ENCODE data around the gene PORCN. TPM values are rescaled to one million over a fixed set of nuclear protein-coding genes. Genes with fewer than 3 reads are reported as not detected.

Gene PORCN
- total and polyA plus RNA-seq, 4 experiments from 2014 or later: 10.6 to 15.4 (median 14.5) TPM

- POLR2A ChIA-PET (ENCODE audit: partially characterized antibody): no interaction called here
- DNase-seq: no peak
Measured at GRCh38 chrX:48569958-48570357, 61.2 kb downstream of the PORCN start.

More at GRCh38 chrX:48569958-48570357, 61.2 kb downstream of the PORCN start:
- no peaks in the 10 kb centered on the region for H3K27me3 Mint-ChIP-seq
- Histone ChIP-seq H3K27me3 (ENCODE audit: insufficient read depth, low read length) (no peaks in the 10 kb centered on the region), H3K4me1 (ENCODE audit: insufficient read depth, low read length) (peaks cover 1% of the 10 kb centered on the region), H3K27ac (ENCODE audit: low read depth, low read length) (no peak overlapping the region), H3K36me3 (ENCODE audit: insufficient read depth, low read length) (no peaks in the 10 kb centered on the region), H3K9me3 (ENCODE audit: control insufficient read depth in 1 of 2, low read length in 2 of 2) (no peaks in the 10 kb centered on the region), H3K4me3 (ENCODE audit: low read length in 2 of 2) (no peak overlapping the region)
- no peak overlapping the region for H3K27ac Mint-ChIP-seq
- CTCF ChIA-PET (ENCODE audit: partially characterized antibody): no interaction called here
- intact Hi-C loops (cut with micrococcal nuclease): no loop called here
- peaks cover 0 to 1% (median 0%) of the 10 kb centered on the region in 8 donors for H3K9me3 Mint-ChIP-seq
- peaks cover 0 to 10% of the 10 kb centered on the region in 2 donors for H3K36me3 Mint-ChIP-seq
- H3K4me3 Mint-ChIP-seq: no peak overlapping the region
- peaks cover 3 to 14% (median 7%) of the 10 kb centered on the region in 4 donors for H3K4me1 Mint-ChIP-seq

Other genes with a start within 250 kb of the PORCN start
- not detected for gene SSX3, start 152.3 kb upstream of the PORCN start, total RNA-seq
- gene SSX3, start 152.3 kb upstream of the PORCN start, polyA plus RNA-seq: not detected
- gene SSX4, start 125.5 kb upstream of the PORCN start, total RNA-seq: not detected
- not detected for gene SSX4, start 125.5 kb upstream of the PORCN start, polyA plus RNA-seq
- gene SSX4B, start 97.0 kb upstream of the PORCN start, total RNA-seq: not detected
- not detected for gene SSX4B, start 97.0 kb upstream of the PORCN start, polyA plus RNA-seq
- gene SLC38A5, start 38.7 kb upstream of the PORCN start, total RNA-seq: 10 to 100 TPM; 18.4 to 22.2 TPM
- gene SLC38A5, start 38.7 kb upstream of the PORCN start, polyA plus RNA-seq: 10 to 100 TPM; 20.1 to 34.0 TPM
- 10 to 100 TPM; 48.1 to 54.1 TPM for gene FTSJ1, start 32.8 kb upstream of the PORCN start, total RNA-seq
- gene FTSJ1, start 32.8 kb upstream of the PORCN start, polyA plus RNA-seq: 10 to 100 TPM; 69.4 to 92.2 TPM
- 10 to 100 TPM; 32.1 to 35.9 TPM for gene EBP, start 12.8 kb downstream of the PORCN start, total RNA-seq
- gene EBP, start 12.8 kb downstream of the PORCN start, polyA plus RNA-seq: 100 to 1,000 TPM in 1 of 2 donors, 10 to 100 TPM in 1; 80.5 to 130 TPM
- gene TBC1D25, start 30.7 kb downstream of the PORCN start, total RNA-seq: 10 to 100 TPM; 22.8 to 24.5 TPM
- 10 to 100 TPM; 18.6 to 21.1 TPM for gene TBC1D25, start 30.7 kb downstream of the PORCN start, polyA plus RNA-seq
- gene RBM3, start 65.5 kb downstream of the PORCN start, total RNA-seq: 100 to 1,000 TPM; 169 to 173 TPM
- 100 to 1,000 TPM; 247 to 282 TPM for gene RBM3, start 65.5 kb downstream of the PORCN start, polyA plus RNA-seq
- 10 to 100 TPM; 47.4 to 49.7 TPM for gene WDR13, start 88.5 kb downstream of the PORCN start, total RNA-seq
- 10 to 100 TPM; 41.8 to 67.9 TPM for gene WDR13, start 88.5 kb downstream of the PORCN start, polyA plus RNA-seq
- gene WAS, start 174.8 kb downstream of the PORCN start, total RNA-seq: 100 to 1,000 TPM; 108 to 110 TPM
- 10 to 100 TPM; 13.4 to 33.8 TPM for gene WAS, start 174.8 kb downstream of the PORCN start, polyA plus RNA-seq
- gene SUV39H1, start 187.7 kb downstream of the PORCN start, total RNA-seq: 10 to 100 TPM in 1 of 2 experiments, 1 to 10 TPM in 1; 8.7 to 10.2 TPM
- gene SUV39H1, start 187.7 kb downstream of the PORCN start, polyA plus RNA-seq: 10 to 100 TPM; 12.4 to 15.6 TPM